Liver (tissue), 9 donors: ENCODE results near the gene ORAI3. TPM values are rescaled to one million over a fixed set of nuclear protein-coding genes. Genes with fewer than 3 reads are reported as not detected.
A peak's percentile ranks its signal among the peaks of the same experiment; 100 is the strongest.

ENCODE experiments used
- DNase-seq: peaks from one replicate; pipeline ENCODE4 v3.0.0-alpha.2; 2017; ENCODE audit warnings: low spot score
- H3K27ac ChIP-seq, 2 donors: one replicate each; pipeline ENCODE4 v1.7.0; 2013; ENCODE audit warnings: inconsistent platforms in 2 of 2, low read length in 2 of 2, control low read depth in 1 of 2, low read depth in 1 of 2, mild to moderate bottlenecking in 1 of 2
- H3K27me3 ChIP-seq, 4 donors: one replicate each; pipeline versions ENCODE4 v1.6.1 to v1.7.0; 2013; ENCODE audit warnings: low read length in 3 of 4, inconsistent platforms in 1 of 4, mild to moderate bottlenecking in 1 of 4, moderate library complexity in 1 of 4; ENCODE audit not compliant: control insufficient read depth in 4 of 4, insufficient read depth in 4 of 4
- H3K36me3 ChIP-seq, 4 donors: one replicate each; pipeline versions ENCODE4 v1.6.1 to v1.7.0; 2013; ENCODE audit warnings: low read length in 3 of 4, mild to moderate bottlenecking in 3 of 4, low read depth in 1 of 4, moderate library complexity in 1 of 4; ENCODE audit not compliant: control insufficient read depth in 4 of 4, insufficient read depth in 3 of 4
- H3K4me1 ChIP-seq, 4 donors: one replicate each; pipeline versions ENCODE4 v1.6.1 to v1.7.0; 2013; ENCODE audit warnings: low read length in 3 of 4, mild to moderate bottlenecking in 3 of 4, moderate library complexity in 1 of 4; ENCODE audit not compliant: control insufficient read depth in 4 of 4, insufficient read depth in 4 of 4
- H3K4me3 ChIP-seq, 3 donors: one replicate each; pipeline versions ENCODE4 v1.6.1 to v1.7.0; 2013; ENCODE audit warnings: low read length in 3 of 3, control low read depth in 1 of 3, low read depth in 1 of 3, mild to moderate bottlenecking in 1 of 3
- H3K9ac ChIP-seq, 2 donors: one replicate each; pipeline ENCODE4 v1.7.0; 2013; ENCODE audit warnings: low read length in 2 of 2, mild to moderate bottlenecking in 2 of 2, moderate library complexity in 2 of 2, control low read depth in 1 of 2, low read depth in 1 of 2
- H3K9me3 ChIP-seq, 4 donors: one replicate each; pipeline versions ENCODE4 v1.6.1 to v1.7.0; 2013; ENCODE audit warnings: low read length in 3 of 4; ENCODE audit not compliant: control insufficient read depth in 4 of 4
- CTCF ChIP-seq: fragments of 150-350 bp; IDR thresholded peaks from 2 replicates; pipeline ENCODE4 v1.5.1; 2017; ENCODE audit warnings: improper control_type of control experiment, low read depth, low read length; ENCODE audit not compliant: missing input control
- EGR1 ChIP-seq, 2 donors: IDR thresholded peaks; 2 replicates each; pipeline ENCODE4 v1.6.1; 2016 to 2018; ENCODE audit warnings: antibody characterized with exemption in 2 of 2, low read depth in 2 of 2
- FOXA2 ChIP-seq: IDR thresholded peaks from 2 replicates; pipeline ENCODE4 v1.6.1; 2016; ENCODE audit warnings: antibody characterized with exemption
- GABPA ChIP-seq, 2 donors: IDR thresholded peaks in 1 of 2; conservative IDR thresholded peaks in 1 of 2; 2 replicates each; pipeline ENCODE4 v1.6.1; 2016; ENCODE audit warnings: antibody characterized with exemption in 2 of 2, mild to moderate bottlenecking in 1 of 2, moderate library complexity in 1 of 2
- HNF4A ChIP-seq, 2 donors: conservative IDR thresholded peaks; 2 replicates each; pipeline ENCODE4 v1.6.1; 2016; ENCODE audit warnings: antibody characterized with exemption in 2 of 2, mild to moderate bottlenecking in 2 of 2
- HNF4G ChIP-seq: IDR thresholded peaks from 2 replicates; pipeline ENCODE4 v1.6.1; 2016; ENCODE audit warnings: antibody characterized with exemption
- JUND ChIP-seq, 2 donors: IDR thresholded peaks; 2 replicates each; pipeline ENCODE4 v1.6.1; 2016; ENCODE audit warnings: antibody characterized with exemption in 2 of 2
- MAX ChIP-seq: IDR thresholded peaks from 2 replicates; pipeline ENCODE4 v1.6.1; 2016; ENCODE audit warnings: antibody characterized with exemption
- RAD21 ChIP-seq, 2 donors: IDR thresholded peaks; 2 replicates each; pipeline ENCODE4 v1.6.1; 2016; ENCODE audit warnings: antibody characterized with exemption in 2 of 2, mild to moderate bottlenecking in 2 of 2
- RXRA ChIP-seq, 2 donors: IDR thresholded peaks; 2 replicates each; pipeline ENCODE4 v1.6.1; 2017 to 2018; ENCODE audit warnings: antibody characterized with exemption in 2 of 2, mild to moderate bottlenecking in 1 of 2
- WGBS: extraction: QIAGEN DNeasy Blood & Tissue Kit; methylation state at CpG from one replicate; pipeline ENCODE4 v1.1.7; 2013; 5-methylcytosine and 5-hydroxymethylcytosine counted together
- polyA plus RNA-seq, 2 donors: library from polyadenylated mRNA; stranded (reverse) in 1 of 2; unstranded in 1 of 2; fragments of 200-250 nt in 1 of 2; fragments of >200 nt in 1 of 2; fragmentation: Nextera tagmentation in 1 of 2; extraction: Ambion mirVana in 1 of 2; gene quantifications; one replicate each; pipeline versions ENCODE4 v1.2.1 to v1.2.3, GENCODE V29; 2013 to 2015
- total RNA-seq, 2 donors: library from RNA; depleted of rRNA; stranded (reverse); fragments of >200 nt; gene quantifications; one replicate each; pipeline ENCODE4 v1.2.3, GENCODE V29; 2014
- donor health status: healthy.
- donor health status: healthy.
- donor health status: healthy.
- donor health status: healthy.
- donor health status: healthy.

The ORAI3 gene
- total and polyA plus RNA-seq, 4 donors: 26.6 to 39.1 (median 31.4) TPM

- H3K4me3 ChIP-seq: peak overlapping the region; percentile 45 to 86 (median 64)
- peaks cover 0 to 19% (median 7%) of the 10 kb centered on the region in 4 donors for H3K4me1 ChIP-seq
- H3K9ac ChIP-seq: peak overlapping the region in 1 of 2 donors; percentile 82
- 9% methylated on average over 99 of the region's 99 CpGs for WGBS
- H3K27me3 ChIP-seq: no peaks in the 10 kb centered on the region
- H3K9me3 ChIP-seq: no peaks in the 10 kb centered on the region
- TF ChIP-seq RXRA (IDR thresholded peaks at IDR 0.05) (no peak), EGR1 (IDR thresholded peaks at IDR 0.05; ENCODE audit: low read depth in 2 of 2) (no peak), CTCF (peak; percentile 60)
- H3K36me3 ChIP-seq: no peaks in the 10 kb centered on the region
- H3K27ac ChIP-seq: peak overlapping the region; percentile 83
- peak; percentile 79 for DNase-seq
Measured at GRCh38 chr16:30902029-30902972, 46.6 kb upstream of the ORAI3 start.

GRCh38 chr16:30903002-30903401, 45.9 kb upstream of the ORAI3 start:
- Histone ChIP-seq H3K9me3 (no peaks in the 10 kb centered on the region), H3K36me3 (no peaks in the 10 kb centered on the region), H3K4me3 (no peak overlapping the region), H3K27ac (peak overlapping the region in 1 of 2 donors; percentile 83), H3K4me1 (peaks cover 0 to 19% (median 6%) of the 10 kb centered on the region in 4 donors), H3K27me3 (no peaks in the 10 kb centered on the region), H3K9ac (no peak overlapping the region)
- no peak for TF ChIP-seq FOXA2
- no peak for TF ChIP-seq RXRA (IDR thresholded peaks at IDR 0.05)
- TF ChIP-seq MAX: no peak
- TF ChIP-seq CTCF: no peak
- no peak for TF ChIP-seq HNF4A (conservative IDR thresholded peaks at IDR 0.05)
- no peak for TF ChIP-seq JUND (IDR thresholded peaks at IDR 0.05)
- TF ChIP-seq HNF4G: no peak
- DNase-seq: no peak
- WGBS: 78% methylated on average over 4 of the region's 4 CpGs

GRCh38 chr16:30903596-30903995, 45.3 kb upstream of the ORAI3 start:
- Histone ChIP-seq H3K27ac (peak overlapping the region in 1 of 2 donors; percentile 65), H3K9ac (no peak overlapping the region), H3K9me3 (no peaks in the 10 kb centered on the region), H3K4me1 (peaks cover 0 to 19% (median 6%) of the 10 kb centered on the region in 4 donors), H3K27me3 (no peaks in the 10 kb centered on the region), H3K4me3 (no peak overlapping the region), H3K36me3 (no peaks in the 10 kb centered on the region)
- DNase-seq: no peak
- TF ChIP-seq GABPA (IDR thresholded peaks at IDR 0.05 in 1 of 2, conservative IDR thresholded peaks at IDR 0.05 in 1 of 2) (peak; percentile 46 to 72), RAD21 (IDR thresholded peaks at IDR 0.05) (no peak)
- WGBS: 81% methylated on average over 4 of the region's 4 CpGs
